GM21717 (cell line): ENCODE measurements around the gene CHRNB1.
"Not testable (repeated sequence)": the region's sequence is repeated elsewhere in the genome, so short reads cannot be mapped to it uniquely, and the experiment has no call there.

Experiments
- ATAC-seq: cut with Tn5 transposase; IDR thresholded peaks from one replicate; pipeline ENCODE4 v1.9.1; 2021; ENCODE audit warnings: mild to moderate bottlenecking, moderate library complexity; ENCODE audit not compliant: unreplicated experiment

CHRNB1 gene

DNA sequence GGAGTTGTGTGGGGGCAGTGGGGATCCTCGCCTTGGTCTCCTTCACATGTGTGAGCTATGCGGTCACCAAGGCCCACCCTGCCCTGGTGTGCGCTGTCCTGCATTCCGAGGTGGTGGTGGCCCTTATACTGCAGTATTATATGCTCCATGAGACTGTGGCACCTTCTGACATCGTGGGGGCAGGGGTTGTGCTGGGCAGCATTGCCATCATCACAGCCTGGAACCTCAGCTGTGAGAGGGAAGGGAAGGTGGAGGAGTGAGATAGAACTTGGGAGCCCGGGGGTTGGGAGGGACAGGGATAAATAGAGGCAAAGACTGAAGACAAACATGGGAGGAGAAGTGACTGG is 37.9 kb downstream of the CHRNB1 start:
- not testable (repeated sequence) for ATAC-seq

GRCh38 chr17:7483255-7484066 is 38.6 kb downstream of the CHRNB1 start:
- ATAC-seq, result peak; percentile 35

GRCh38 chr17:7484067-7484918 is 39.4 kb downstream of the CHRNB1 start, which contains the start of gene POLR2A:
POLR2A (plus strand) TSS chr17:7484366.
- peak; percentile 52 for ATAC-seq

- ATAC-seq, result no peak
Observed at GRCh38 chr17:7484919-7485377, 40.1 kb downstream of the CHRNB1 start.

DNA sequence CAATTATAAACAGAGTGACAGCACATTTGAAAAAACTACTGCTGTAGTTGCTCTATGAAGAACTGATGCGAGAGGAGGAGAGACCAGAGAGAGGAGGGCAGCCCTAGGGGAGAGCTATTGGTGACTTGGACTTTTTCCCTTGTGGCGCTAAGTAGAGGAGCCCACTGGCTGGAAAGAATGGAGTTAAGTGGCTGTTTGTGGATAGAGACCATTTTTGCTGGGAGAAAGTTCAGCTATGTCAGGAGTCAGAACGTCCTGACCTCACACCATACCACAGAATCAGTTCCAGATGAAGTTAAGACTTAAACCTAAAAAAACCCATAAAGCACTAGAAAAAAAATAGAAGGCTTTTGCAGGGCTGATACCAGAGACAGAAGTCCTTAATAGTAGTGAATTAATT is 41.3 kb downstream of the CHRNB1 start:
- ATAC-seq, result no peak

DNA sequence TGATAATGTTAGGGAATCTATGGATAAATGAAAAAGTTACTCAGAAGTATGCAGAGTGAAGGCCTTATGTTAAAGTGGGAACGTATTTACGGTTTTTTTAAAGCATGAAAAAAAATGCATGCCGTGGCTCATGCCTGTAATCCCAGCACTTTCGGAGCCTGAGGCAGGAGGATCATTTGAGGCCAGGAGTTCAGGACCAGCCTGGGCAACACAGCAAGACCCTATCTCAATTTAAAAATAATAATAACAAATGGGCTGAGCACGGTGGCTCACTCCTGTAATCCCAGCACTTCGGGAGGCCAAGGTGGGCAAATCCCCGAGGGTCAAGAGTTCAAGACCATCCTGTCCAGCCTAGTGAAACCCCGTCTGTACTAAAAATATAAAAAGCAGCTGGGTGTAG is 45.3 kb downstream of the CHRNB1 start:
- ATAC-seq, result no peak

GRCh38 chr17:7491583-7491982 is 46.7 kb downstream of the CHRNB1 start:
- ATAC-seq, result no peak

DNA sequence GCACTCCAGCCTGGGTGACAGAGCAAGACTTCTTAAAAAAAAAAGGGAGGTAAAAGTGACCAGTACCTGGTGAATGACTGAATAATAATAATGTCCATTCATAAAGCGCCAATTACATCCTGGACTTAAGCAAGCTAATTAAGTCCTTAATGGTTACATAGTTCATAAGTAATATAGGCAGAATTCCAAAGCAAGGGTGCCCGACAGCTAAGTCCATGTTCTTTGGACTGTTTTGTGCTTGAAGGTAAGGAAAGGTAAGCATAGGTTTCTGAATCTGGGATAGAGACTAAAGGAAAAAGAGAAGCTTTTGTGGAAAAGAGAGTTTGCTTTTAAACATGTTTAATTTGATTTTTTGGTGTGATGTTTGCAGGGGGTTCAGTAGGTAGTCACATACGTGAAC is 49.1 kb downstream of the CHRNB1 start:
- ATAC-seq, result no peak

- no peak for ATAC-seq
Observed at GRCh38 chr17:7495906-7496434, 51.1 kb downstream of the CHRNB1 start.

DNA sequence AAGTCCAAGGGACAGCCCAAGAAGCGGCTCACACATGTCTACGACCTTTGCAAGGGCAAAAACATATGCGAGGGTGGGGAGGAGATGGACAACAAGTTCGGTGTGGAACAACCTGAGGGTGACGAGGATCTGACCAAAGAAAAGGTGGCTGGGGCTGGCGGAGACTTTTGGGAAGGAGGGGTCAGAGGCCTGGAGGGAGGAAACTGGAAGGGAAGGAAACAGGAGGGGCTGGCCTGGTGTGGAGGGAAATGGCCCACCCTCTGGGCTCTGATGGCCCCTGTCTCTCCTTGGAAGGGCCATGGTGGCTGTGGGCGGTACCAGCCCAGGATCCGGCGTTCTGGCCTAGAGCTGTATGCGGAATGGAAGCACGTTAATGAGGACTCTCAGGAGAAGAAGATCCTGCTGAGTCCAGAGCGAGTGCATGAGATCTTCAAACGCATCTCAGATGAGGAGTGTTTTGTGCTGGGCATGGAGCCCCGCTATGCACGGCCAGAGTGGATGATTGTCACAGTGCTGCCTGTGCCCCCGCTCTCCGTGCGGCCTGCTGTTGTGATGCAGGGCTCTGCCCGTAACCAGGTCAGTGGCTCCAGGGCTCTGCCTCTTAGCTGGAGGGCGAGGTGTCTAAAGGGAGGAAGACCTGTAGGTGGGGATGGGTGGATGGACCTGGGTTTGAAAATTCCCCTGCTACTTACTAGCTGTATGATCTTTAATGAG is 51.8 kb downstream of the CHRNB1 start:
- no peak for ATAC-seq

DNA sequence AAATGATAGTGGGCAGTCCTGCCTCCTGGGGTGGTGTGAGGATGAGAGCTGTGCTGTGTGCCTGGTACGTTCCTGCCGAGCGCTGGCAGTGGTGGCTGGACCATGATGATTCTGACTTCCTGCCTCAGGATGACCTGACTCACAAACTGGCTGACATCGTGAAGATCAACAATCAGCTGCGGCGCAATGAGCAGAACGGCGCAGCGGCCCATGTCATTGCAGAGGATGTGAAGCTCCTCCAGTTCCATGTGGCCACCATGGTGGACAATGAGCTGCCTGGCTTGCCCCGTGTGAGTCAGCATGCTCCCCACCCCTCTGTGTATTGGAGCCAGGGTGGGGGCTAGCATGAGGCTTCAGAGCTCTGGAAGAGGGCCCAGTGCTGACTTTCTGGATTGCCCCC is 52.4 kb downstream of the CHRNB1 start:
- no peak for ATAC-seq

GRCh38 chr17:7497636-7498035 is 52.8 kb downstream of the CHRNB1 start:
- ATAC-seq, result no peak

DNA sequence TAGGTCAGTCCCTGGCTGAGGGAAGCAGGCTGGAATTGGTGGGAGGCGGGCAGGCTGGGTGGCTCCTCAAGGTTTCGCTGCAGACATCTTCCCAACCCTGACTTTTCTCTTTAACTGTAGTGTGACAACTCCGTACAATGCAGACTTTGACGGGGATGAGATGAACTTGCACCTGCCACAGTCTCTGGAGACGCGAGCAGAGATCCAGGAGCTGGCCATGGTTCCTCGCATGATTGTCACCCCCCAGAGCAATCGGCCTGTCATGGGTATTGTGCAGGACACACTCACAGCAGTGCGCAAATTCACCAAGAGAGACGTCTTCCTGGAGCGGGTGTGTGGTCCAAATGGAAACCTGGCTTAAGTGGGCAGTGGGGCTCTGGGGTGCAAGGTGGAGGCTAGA is 54.3 kb downstream of the CHRNB1 start:
- no peak for ATAC-seq

DNA sequence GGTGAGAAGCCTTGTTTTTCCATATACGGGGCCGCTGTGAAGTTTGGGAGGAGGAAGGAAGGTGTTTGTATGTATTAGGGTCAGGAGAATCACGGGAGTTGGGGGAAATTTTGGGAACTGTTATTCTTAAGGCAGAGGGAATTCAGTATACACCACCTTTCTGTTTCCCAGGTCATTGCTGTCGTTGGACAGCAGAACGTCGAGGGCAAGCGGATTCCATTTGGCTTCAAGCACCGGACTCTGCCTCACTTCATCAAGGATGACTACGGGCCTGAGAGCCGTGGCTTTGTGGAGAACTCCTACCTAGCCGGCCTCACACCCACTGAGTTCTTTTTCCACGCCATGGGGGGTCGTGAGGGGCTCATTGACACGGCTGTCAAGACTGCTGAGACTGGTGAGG is 56.9 kb downstream of the CHRNB1 start:
- ATAC-seq, result no peak

DNA sequence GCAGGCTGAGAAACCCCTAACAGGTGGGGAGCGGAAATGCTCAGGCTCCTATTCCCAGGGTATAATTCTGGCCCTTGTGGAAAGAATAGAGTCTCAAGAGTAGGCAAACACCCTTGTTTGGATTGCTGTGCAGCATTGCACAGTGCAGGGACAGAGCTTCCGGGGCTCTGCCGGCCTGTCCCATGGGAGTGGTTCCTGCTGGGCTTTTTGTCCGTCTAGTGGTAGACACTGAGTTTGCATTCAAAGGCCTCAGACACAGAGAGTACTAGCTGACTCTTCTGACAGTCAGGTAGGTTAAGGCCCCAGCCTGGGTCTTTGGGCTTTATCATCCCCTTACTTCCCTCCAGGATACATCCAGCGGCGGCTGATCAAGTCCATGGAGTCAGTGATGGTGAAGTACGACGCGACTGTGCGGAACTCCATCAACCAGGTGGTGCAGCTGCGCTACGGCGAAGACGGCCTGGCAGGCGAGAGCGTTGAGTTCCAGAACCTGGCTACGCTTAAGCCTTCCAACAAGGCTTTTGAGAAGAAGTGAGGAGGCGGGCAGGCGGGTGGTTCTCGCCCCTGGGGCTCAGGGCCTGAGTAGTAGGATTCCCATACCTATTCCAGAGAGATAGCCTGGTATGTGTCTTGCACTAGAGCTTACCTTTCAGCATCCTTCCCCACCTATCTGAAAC is 57.4 kb downstream of the CHRNB1 start:
- ATAC-seq, result no peak

- no peak for ATAC-seq
Observed at GRCh38 chr17:7502987-7503386, 58.1 kb downstream of the CHRNB1 start.

GRCh38 chr17:7503521-7503920 is 58.7 kb downstream of the CHRNB1 start:
- ATAC-seq, result no peak
